ENCODE measurements around the gene TBCD. TPM values are rescaled to one million over a fixed set of nuclear protein-coding genes. Genes with fewer than 3 reads are reported as not detected.
A peak's percentile ranks its signal among the peaks of the same experiment; 100 is the strongest.
"Not testable (repeated sequence)": the region's sequence is repeated elsewhere in the genome, so short reads cannot be mapped to it uniquely, and the experiment has no call there.

Gene TBCD
- total and polyA plus RNA-seq, 9 of the 15 experiments (the other 6 are each of a cell fraction or from before 2014, with no cell fraction given): 8.9 to 98.5 (median 28.0) TPM

DNA sequence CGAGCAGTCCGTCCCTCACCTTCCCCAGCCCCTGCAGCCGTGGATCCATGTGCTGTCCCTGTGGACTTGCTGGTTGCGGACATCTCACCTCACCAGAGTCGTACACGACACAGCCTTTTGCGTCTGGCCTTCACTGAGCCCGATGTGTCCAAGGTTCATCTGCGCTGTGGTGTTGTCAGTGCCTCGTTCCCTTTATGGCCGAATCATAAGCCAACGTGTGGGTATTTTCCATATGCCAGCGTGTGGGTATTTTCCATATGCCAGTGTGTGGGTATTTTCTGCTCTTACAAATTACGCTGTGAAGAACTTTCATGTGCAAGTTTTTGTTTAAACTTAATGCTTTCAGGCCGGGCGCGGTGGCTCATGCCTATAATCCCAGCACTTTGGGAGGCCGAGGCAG, 31.6 kb downstream of the TBCD start (continued):
- TF ChIP-seq, protein P1, sequence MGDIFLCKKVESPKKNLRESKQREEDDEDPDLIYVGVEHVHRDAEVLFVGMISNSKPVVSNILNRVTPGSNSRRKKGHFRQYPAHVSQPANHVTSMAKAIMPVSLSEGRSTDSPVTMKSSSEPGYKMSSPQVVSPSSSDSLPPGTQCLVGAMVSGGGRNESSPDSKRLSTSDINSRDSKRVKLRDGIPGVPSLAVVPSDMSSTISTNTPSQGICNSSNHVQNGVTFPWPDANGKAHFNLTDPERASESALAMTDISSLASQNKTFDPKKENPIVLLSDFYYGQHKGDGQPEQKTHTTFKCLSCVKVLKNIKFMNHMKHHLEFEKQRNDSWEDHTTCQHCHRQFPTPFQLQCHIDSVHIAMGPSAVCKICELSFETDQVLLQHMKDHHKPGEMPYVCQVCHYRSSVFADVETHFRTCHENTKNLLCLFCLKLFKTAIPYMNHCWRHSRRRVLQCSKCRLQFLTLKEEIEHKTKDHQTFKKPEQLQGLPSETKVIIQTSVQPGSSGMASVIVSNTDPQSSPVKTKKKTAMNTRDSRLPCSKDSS (IDR thresholded peaks at IDR 0.05; ENCODE audit: low read depth, partially characterized antibody): no peak
- no peak for TF ChIP-seq JUN (IDR thresholded peaks at IDR 0.05; ENCODE audit: borderline replicate concordance, low read depth, low read length)
- no peak for TF ChIP-seq JUN (CRISPR knock-in tag; IDR thresholded peaks at IDR 0.05; ENCODE audit: borderline replicate concordance)
- TF ChIP-seq ZZZ3 (IDR thresholded peaks at IDR 0.05): no peak

DNA sequence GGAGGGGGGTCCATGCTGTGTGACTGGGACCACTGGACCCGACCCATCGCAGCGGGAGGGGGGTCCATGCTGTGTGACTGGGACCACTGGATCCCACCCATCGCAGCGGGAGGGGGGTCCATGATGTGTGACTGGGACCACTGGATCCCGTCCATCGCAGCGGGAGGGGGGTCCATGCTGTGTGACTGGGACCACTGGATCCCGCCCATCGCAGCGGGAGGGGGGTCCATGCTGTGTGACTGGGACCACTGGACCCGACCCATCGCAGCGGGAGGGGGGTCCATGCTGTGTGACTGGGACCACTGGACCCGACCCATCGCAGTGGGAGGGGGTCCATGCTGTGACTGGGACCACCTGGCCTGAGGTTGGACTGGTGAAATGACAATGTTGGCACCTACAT, 33.7 kb downstream of the TBCD start:
- H3K4me2 ChIP-seq (ENCODE audit: insufficient read depth, low read length); H3K4me3 ChIP-seq; H3K79me2 ChIP-seq (ENCODE audit: control insufficient read depth, insufficient read depth, low read length); H2AFZ ChIP-seq (ENCODE audit: low read depth, low read length); in situ Hi-C loops (cut with MboI); H4K20me1 ChIP-seq (replicated peaks; ENCODE audit: control insufficient read depth, insufficient read depth, low read length); DNase-seq (ENCODE audit: extremely low read depth in 1 of 4, low spot score in 3 of 4); H3K9ac ChIP-seq (ENCODE audit: insufficient read depth in 1 of 2, low read depth in 2 of 2, low read length in 2 of 2); BruUV-seq (replicated peaks); ATAC-seq; FAIRE-seq; POLR2A ChIA-PET; CTCF ChIA-PET (ENCODE audit: low intra/inter-chr PET ratio); H3K9me3 ChIP-seq (replicated peaks; ENCODE audit: control insufficient read depth, insufficient read depth, low read depth, low read length); H3K27ac ChIP-seq (ENCODE audit: extremely low read depth, low read depth, low read length); H3K27me3 ChIP-seq (ENCODE audit: control insufficient read depth in 2 of 2, insufficient read depth in 2 of 2, low read length in 2 of 2); intact Hi-C loops (cut with micrococcal nuclease); H3K9me1 ChIP-seq (ENCODE audit: control insufficient read depth, insufficient read depth, low read length): not testable (repeated sequence)
- 94% methylated on average over 11 of the region's 16 CpGs for WGBS (ENCODE audit: insufficient coverage, low coverage, missing lambda C conversion rate)
- peaks cover 44% of the 10 kb centered on the region; the same call in 2 of the 3 replicates for H3K36me3 ChIP-seq (ENCODE audit: control insufficient read depth, insufficient read depth, low read length)
- TF ChIP-seq POLR2G (IDR thresholded peaks at IDR 0.05; ENCODE audit: low read depth, low read length): 0 out of 2 replicates have a peak, but pooled peaks have one; percentile 25
- peaks cover 0 to 18% of the 10 kb centered on the region in 2 experiments; a peak in 2 of 5 replicates for H3K4me1 ChIP-seq (replicated peaks in 1 of 2; ENCODE audit: control insufficient read depth in 2 of 2, insufficient read depth in 2 of 2, low read length in 2 of 2)
